A549 (cell line): Measurements from ENCODE around the gene IARS1.

ENCODE experiments used
- CTCF ChIP-seq: fragments of >200 bp; sonication (Bioruptor Twin); formaldehyde crosslinking; IDR thresholded peaks from 3 replicates; pipeline ENCODE4 v1.5.1; 2016
- E2F6 ChIP-seq: IDR thresholded peaks from 2 replicates; pipeline ENCODE4 v1.6.1; 2012; ENCODE audit warnings: low read depth, borderline replicate concordance

- TF ChIP-seq E2F6 (no peak), CTCF (no peak)
These were observed 17.1 kb upstream of the IARS1 start for GRCh38 chr9:92310562-92310961.
